Measurements from ENCODE around the gene FAIM2.

DNA sequence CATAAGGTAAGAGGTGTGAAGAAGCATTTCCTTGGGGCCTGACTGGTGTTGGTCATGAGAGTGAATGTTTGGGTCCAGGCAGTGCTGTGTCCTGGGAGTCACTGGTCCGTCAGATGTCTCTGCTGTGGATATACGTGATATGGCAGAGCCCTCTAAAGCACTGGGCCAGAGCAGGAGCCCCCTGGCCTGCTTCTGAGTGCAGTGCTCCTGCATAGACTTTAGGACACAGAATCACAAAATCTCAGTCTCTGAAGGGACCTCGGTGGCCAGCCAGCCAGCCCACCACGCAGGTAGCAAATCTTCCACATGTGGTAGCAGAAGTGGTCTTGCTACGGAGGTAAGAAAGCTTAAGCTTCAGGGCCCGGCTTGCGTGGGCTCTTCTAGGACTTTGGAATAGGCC lies 28.3 kb upstream of the FAIM2 start:
- TF ChIP-seq, protein P1, sequence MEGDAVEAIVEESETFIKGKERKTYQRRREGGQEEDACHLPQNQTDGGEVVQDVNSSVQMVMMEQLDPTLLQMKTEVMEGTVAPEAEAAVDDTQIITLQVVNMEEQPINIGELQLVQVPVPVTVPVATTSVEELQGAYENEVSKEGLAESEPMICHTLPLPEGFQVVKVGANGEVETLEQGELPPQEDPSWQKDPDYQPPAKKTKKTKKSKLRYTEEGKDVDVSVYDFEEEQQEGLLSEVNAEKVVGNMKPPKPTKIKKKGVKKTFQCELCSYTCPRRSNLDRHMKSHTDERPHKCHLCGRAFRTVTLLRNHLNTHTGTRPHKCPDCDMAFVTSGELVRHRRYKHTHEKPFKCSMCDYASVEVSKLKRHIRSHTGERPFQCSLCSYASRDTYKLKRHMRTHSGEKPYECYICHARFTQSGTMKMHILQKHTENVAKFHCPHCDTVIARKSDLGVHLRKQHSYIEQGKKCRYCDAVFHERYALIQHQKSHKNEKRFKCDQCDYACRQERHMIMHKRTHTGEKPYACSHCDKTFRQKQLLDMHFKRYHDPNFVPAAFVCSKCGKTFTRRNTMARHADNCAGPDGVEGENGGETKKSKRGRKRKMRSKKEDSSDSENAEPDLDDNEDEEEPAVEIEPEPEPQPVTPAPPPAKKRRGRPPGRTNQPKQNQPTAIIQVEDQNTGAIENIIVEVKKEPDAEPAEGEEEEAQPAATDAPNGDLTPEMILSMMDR (IDR thresholded peaks at IDR 0.05; ENCODE audit: extremely low read depth in 1 of 2, insufficient read depth in 1 of 2, low read depth in 1 of 2, low read length in 2 of 2): no peak
- TF ChIP-seq EZH2 (IDR thresholded peaks at IDR 0.05; ENCODE audit: borderline replicate concordance, low read depth, low read length, severe bottlenecking) (no peak), POLR2A (IDR thresholded peaks at IDR 0.05; ENCODE audit: low read depth, low read length) (no peak), POLR2AphosphoS5 (IDR thresholded peaks at IDR 0.05; ENCODE audit: insufficient read depth, low read depth, low read length) (no peak)
- TF ChIP-seq, protein P2, sequence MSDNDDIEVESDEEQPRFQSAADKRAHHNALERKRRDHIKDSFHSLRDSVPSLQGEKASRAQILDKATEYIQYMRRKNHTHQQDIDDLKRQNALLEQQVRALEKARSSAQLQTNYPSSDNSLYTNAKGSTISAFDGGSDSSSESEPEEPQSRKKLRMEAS (IDR thresholded peaks at IDR 0.05; ENCODE audit: insufficient read depth, insufficient read length): no peak
